Fibroblast of peridontal ligament (primary cell): ENCODE data around the gene SUSD1.
"Not testable (repeated sequence)": the region's sequence is repeated elsewhere in the genome, so short reads cannot be mapped to it uniquely, and the experiment has no call there.

Experiments used
- DNase-seq: peaks from one replicate; pipeline ENCODE4 v3.0.0-alpha.2; 2010; ENCODE audit errors: extremely low read depth

Gene SUSD1

DNA sequence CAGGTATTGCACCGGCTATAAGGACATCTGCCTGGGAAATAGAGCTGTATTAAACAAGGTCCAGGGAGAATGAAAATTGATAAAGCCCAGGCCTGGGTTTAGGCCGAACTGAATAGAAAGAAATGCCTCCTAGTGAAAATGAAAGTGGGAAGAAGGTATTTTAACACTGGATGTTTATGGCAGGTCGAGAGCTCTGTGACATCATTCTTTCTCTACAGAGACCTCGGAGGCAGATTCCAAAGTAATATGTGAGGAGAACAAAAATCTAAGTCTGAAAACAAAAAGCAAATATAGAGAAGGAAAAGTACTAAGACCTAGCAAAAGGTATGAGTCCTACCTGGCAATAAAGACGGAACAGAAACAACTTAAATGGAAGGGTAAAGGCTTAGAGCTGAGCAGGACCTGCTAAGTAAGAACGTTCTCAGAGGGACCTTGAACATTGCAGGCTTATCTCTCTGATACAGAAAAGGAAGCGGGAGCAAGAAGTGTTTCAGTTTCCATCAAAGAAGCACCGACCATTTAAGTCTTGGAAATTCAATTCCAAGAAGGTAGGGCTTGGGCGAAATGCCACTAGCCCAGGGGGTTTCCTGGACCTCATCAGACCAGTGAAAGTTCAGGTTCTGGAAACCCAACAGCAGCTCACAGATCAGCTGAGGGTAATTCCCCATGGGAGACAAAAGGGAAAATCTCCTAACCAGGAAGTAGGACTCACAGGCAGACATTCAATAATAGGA lies 80.0 kb downstream of the SUSD1 start:
- DNase-seq, result no peak

DNA sequence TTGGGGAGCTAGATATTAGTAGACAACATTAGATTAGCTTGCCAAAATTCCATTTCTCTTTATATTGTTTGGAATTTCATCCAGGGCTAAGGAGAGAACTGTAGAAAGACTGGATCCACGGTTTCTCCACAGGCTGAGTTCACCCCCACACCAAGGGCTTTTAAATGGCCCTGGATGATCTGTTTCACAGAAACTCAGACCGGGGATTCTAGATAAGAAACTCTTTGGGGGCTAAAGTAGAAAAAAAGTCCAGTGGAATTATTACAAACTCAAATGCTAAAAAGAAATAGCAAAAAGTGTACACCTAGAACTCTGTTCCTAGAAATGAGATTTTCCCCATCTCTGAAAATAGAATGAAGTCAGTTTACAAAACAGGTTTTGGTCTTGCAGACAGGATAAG lies 80.9 kb downstream of the SUSD1 start:
- no peak for DNase-seq

DNA sequence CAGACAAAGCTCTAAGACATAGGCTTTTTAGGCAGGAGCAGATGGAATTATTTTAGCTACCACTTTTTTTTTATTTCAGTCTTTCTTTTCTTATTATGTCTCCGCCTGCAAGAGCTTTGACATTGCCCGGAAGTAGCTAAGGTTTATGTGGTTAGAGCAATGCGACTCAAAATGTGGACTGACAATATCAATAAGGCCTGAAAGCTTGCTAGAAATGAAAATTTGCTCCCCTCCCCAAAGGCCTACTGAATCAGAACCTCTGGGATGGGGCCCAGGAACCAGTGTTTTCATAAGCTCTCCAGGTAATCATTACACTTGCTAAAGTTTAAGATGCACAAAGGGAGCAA lies 81.3 kb downstream of the SUSD1 start:
- no peak for DNase-seq

DNA sequence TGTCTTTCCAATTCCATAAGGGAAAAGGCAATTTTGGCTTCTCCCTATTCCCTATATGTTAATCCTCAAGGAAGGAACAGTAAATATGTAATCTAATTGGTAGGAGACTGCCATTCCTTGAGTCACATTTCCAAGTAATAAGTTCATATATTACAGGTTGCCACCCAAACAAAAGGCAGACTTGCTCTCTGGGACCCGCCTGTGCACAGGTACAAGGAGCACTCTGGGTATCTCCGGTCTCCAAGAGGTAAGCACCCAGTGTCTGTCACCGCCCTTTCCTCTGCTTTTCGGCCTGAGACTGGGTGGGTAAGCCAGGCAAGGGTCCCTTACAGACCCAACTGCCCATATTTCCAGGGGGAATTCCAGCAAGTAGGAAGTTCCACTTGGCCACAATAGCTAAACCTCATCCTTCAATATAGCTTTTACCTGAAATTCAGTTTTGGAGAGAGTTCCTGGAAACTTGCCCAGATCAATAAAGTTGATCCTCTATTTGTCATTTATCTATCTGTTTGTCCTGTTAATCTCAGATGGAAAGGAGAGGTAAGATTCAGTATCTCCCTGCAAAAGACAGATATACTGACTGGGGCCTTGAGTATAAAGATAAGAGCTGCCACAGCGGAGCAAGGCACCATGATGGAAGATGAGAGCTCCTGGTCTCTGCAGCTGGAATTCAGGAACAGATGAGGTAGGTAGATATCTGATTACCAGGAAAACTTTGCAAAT lies 81.8 kb downstream of the SUSD1 start:
- no peak for DNase-seq

DNA sequence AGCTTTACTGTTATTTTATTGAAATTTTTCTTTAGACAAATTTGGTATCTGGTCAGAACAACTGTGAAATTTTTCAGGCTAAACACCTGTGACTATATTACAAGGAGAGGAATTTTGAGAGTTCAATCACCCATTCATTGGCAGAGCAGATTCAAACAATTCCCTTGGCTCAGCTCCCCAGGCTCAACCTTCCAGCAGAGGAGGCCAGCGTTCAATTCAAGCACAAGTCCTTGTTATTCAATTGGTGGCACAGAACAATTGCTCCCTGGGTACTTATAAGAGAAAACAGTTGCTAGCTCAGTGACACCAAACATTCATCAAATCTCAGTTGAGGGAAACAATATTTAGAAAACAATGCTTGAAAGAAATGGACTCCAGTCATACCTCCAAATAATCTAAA lies 83.3 kb downstream of the SUSD1 start:
- DNase-seq, result peak; percentile 42

DNA sequence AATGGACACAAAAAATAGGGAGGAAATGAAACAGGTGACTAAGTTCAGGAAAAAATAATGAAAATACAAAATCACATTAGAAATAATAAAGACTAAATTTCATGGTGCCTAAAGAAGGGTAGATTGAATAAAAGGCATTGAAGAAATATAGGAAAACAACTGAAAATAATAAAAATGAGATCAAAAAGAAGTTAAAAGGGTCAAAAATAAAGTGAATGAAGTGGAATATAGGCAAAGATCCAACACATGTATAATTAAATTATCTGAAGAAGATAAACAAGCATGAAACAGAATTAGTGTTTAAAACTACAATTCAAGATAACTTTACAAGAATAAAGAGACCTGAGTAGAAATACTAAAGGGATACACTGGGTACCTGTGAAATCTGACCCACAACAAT lies 87.6 kb downstream of the SUSD1 start:
- no peak for DNase-seq

DNA sequence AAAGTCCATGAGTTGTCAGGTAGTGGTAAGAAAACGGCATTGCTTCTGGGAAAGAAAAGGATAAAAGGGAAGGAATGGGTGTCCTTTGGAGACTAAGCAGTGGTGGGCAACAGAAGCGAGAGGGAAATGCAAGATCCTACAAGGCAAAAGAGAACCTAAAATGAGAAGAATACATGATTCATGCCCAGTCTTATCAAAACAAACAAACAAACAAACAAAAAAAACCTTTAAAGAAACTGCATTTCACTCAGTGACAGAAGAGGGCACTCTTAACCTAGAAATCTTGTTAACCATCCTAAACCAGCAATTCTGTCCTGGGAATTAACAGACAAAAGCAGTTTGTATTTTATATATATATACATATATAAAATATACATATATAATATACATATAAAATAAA lies 88.5 kb downstream of the SUSD1 start:
- peak; percentile 64 for DNase-seq

DNA sequence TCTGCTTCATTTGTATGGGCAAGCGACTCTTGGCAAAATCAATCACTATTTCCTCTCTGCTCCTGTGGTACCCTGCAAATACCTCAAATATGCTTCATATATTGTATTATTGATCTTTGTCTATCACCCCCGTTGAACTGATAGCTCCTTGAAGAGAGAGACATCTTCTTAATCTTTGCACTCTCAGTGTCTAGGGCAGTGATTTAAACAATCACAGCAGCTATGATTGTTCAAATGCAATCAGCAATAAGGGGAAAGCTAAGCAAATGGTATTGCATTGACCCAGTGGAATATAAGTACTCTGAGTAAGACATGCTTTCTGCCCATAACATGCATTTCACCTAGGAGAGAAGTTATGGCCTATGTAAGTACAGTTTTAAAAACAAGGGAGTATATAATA lies 90.2 kb downstream of the SUSD1 start:
- no peak for DNase-seq

DNA sequence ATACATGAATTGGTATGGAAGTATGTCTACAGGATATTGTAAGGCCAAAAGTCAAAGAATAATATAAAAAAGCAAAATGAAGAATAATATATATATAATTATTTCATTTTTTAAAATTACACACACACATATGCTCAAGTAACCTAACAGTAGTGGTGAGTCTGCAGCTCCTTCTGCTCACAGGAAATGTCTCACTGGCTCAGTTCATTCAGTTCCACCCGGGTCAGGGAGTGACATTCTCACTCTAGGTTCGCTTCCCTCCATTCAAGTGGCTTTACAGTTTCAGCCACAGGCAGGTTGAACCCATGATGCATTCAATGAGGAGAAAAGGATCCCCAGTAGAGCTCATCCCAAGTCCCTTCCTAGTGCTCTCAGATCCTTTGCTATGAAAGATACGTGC lies 90.8 kb downstream of the SUSD1 start:
- DNase-seq, result no peak

DNA sequence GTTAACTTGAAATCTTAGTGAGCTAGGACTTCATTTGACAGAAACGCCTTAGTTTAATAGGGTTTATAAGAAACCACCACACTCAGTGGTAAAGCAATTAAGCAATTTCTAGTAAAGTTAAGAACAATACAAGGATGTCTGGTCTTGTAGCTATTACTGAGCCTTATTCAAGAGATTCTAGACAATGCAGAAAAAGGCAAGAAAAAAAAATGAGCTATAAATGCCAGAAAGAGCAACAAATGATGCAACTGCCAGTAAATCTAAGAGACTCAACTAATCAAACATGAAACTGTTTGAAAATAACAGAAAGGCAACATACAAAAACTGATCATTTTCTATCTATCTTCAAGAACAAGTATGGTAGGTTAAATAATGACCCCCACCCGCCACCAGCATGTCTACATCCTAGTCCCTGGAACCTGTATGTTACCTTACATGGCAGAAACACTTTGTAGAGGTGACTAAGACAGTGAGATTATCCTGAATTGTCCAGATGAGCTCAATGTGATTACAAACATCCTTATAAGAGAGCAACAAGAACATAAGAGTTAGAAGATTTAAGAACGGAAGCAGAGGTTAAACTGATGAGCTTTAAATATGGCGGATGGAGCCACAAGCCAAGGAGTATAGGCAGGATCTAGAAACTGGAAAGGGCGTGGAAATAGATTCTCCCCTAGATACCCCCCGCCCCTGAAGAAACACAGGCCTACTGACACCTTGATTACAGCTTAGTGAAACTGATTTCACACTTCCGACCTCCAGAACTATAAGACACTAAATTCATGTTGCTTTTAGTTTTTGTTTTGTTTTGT lies 93.0 kb downstream of the SUSD1 start:
- DNase-seq, result peak; percentile 63

DNA sequence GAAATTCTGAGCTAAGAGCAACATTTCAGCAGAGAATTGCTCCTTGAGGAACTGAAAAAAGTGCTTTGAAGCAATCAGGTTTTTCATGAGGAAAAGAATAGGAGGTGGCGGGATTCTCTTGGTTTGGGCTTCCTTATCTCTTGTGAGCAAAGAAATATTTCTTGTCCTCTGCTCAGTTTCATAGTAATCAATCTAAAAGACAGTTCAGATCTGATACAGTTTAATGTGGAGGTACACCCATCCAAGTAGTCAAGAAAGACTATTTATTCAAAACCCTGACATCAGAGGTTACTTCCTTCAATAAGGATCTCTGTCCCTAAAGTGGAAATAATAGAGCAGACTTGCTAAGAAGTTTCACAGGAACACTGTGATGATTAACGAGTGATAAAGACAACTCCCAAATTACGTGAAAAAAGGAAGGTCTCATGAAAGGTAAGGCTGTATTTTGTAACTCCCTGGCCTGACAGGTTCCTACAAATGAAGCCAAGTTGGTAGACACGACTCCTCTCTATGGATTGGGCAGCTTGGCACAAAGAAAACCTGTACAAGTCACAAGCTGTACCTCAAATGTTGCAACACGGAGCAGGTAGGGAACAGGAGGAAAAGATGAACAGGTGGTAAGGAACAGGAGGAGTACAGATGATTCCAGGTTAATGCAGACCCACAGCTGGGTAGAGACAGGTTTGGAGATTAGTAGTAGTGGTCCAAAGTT lies 94.1 kb downstream of the SUSD1 start:
- DNase-seq, result no peak

DNA sequence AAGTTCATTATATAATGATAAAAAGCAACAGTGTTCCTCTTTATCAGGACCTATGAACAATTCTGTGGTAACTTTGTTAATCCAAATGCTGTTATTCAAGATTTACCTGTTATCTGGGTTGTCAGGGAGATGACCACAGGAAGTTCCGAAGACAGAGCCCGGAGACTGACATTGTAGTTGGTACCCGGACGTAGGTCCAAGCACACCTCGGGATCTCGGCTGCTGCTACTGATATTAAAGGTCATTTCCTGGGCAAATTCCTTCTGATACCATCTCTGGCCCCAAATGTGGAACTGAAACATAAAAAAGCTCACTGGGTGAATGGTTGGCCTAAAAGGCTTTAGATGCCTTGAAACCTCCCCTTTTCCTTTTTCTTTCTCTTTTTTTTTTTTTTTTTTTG lies 96.7 kb downstream of the SUSD1 start:
- no peak for DNase-seq

DNA sequence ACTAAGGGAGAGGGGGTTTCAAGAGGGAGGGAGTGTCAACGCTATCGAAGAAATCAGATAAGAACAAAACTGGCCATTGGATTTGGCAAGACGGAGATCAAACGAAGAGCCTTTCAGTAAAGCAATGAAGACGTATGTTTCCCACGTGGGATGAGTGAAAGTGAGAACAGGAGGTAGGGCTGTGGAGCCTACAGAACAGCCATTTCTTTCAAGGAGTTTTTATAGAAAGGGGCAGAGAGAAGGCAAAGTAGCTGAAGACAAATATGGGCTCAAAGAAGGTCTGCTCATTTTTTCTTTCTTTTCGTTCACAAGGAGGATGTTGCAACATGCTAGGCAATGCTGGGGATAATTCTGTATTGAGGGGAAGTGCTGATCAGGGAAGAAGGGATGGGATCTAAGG lies 98.3 kb downstream of the SUSD1 start:
- no peak for DNase-seq

DNA sequence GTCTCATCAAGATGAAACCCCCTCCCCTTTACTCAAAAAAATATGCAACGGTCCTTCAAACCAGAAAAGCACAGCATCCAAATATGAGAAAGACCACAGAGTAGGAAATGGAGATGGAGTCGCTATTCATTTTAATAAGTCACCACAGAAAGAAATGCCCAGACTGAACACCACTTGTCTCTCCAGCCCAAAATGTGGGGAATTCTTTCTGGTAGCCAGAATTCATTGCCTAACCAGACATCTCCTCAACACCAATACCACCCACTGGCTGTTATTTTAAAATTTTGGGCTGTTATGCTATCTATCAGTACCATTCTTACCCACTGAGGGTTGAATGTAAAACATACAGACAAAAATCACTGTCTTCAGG lies 100.1 kb downstream of the SUSD1 start:
- no peak for DNase-seq

DNA sequence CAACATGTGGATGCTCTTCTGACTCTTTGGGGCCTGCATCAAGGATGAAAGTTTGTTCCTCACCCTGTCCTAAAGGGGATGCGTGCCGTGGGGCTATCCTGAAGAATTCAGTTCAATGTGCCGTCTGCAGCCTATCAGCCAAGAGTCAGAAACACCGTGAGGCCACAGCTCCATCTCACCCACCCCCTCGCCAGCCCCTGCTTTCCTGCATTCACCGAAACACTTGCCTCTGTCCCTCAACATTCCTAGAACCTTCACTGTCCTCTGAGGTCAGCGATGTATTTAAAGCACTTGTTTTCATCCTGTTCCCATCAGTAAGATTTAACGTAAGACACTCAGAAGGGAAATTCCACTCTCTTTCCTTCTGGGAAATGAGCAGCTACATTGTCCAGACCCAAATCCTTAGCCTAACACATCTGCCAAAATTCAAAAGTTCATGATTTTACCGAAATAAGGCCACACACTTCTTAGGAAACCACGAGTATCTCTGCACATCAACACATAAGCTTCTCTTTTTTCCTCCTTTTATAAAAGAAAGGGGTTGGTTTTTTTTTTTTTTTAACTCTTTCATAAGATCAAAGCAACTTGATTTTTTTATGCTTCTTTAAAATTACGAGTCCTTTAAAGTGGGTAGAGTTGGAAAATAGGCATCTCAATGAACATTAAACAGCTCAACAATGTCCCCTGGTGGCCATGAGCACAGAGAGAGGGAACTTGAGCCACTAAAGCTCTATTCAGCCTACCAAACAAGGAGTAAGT lies 100.7 kb downstream of the SUSD1 start:
- DNase-seq, result peak; percentile 99

DNA sequence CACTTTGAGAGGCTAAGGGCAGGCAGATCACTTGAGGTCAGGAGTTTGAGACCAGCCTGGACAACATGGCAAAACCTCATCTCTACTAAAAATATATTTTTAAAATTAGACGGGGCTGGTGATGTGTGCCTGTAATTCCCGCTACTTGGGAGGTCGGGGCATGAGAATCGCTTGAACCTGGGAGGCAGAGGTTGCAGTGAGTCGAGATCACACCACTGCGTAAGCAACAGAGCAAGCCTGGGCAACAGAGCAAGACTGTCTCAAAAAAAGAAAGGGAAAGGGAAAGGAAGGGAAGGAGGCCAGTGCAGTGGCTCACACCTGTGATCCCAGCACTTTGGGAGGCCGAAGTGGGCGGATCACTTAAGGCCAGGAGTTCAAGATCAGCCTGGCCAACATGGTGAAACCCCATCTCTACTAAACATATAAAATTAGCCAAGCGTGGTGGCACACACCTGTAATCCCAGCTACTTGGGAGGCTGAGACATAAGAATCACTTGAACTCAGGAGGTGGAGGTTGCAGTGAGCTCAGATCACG lies 101.4 kb downstream of the SUSD1 start:
- DNase-seq, result not testable (repeated sequence)

DNA sequence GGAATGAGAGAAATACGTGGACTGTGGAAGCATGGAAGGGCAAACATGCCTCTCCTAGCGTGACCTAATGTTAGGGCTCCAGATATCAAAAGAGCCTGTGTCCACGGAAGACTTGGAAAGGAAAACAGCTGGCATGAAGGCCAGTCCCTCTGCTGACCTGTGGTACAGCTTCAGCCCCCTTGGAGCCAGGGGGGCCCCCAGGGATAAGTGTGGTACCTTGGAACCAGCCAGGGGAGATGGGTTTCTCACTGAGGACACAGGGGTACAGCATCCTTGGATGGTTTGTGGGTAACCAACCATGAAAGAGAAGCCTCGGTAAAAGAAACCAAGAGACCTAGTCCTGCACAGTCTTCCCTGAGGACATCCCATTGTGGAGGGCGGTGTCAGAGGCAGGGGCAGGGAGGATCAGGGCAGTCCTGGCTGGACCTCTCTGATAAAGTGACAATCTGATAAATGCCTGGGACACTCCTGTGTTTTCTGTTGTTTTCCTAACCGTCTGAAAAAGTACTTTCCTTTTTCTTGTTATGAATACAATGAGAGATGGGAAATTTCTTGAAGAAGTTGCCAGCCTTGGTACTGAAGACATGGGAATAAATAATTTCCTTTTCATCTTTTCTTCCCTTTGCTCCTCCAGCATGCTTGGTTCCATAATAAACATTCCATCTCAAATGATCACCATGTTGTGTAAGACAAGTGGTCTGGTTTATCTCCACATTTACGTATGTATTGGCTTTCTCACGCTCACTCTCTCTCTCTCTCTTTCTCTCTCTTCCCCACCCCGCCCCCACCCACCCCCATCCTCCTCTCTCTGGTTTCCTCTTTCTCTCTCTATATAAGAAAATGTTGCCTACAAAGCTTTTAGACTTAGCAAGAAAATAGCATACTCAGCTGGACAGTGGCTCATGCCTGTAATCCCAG lies 102.1 kb downstream of the SUSD1 start:
- DNase-seq, result peak; percentile 96

DNA sequence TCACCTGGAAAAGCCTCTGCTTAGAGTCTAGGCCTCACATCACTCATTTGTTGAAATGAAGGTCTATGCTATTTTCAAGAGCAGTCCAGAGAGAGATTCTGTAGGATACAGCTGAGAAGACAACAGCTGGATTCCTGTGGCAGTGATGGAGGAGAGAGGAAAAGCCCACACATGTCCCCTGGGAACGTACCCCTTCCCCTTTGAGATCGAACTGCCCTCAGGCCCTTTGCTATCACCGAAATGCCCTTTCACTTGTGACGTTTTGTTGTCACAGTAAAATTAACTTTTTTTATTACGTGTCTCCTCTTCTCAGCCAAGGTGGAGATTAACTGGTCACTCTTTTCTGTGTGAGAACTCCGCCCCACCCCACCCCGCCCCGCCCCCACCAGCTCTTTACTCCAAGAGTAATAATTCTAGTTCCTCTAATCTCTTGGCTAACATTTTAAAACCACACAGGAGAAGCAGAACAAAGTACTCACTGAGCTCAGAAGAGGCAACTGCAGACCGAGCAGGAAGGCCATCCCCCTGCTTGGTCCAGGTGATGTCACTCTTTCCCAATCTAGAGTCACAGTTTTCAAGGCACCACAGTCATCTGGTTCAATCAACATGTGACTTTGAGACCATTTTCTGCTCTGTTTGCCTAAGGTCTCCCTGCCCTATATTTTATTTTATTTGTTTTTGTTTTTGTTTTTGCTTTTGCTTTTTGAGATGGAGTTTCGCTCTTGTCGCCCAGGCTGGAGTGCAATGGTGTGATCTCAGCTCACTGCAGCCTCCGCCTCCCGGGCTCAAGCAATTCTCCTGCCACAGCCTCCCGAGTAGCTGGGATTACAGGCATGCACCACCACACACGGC lies 105.6 kb downstream of the SUSD1 start:
- no peak for DNase-seq
